ENCODE data around the gene SIMC1. TPM values are rescaled to one million over a fixed set of nuclear protein-coding genes. Genes with fewer than 3 reads are reported as not detected.

The SIMC1 gene
- total and polyA plus RNA-seq, 12 donors: 1.9 to 7.7 (median 4.5) TPM

DNA sequence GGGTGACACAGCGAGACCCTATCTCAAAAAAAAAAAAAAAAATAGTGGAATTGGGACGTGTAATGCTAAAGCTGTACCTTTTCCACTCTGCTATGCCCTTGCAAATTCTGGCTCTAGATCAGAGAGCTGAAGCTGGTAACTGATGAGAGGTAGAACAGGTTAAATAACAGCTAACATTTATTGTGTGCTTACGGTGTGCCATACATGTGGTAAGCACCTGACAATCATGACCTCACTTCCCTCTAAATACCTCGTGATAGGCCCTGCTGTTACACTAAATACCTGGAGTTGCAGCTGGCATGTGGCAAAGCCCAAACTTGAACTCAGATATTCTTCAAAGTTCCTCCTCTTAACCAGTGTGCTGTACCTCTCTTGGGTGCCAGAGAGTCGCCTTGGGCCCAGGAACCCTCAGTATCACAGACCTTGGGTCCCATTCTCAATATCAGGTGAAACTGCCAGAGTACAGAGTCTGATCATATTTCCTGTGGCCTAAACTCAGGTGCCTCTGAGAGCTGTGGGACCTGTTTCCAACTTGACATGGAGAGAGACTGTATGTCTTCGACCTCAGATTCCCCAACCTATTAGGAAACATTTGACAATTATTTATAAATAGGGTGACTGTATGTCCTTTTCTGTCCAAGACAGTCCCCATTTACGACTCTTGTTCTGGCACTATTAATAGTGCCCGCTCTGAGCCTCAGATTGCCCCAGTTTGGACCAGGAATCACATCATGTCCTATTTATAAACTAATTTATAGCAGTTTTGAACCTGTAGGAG, 131.9 kb downstream of the SIMC1 start:
- ATAC-seq: peak in 4 of 8 donors; percentile 21 to 60 (median 39)
- TF ChIP-seq, protein P1, sequence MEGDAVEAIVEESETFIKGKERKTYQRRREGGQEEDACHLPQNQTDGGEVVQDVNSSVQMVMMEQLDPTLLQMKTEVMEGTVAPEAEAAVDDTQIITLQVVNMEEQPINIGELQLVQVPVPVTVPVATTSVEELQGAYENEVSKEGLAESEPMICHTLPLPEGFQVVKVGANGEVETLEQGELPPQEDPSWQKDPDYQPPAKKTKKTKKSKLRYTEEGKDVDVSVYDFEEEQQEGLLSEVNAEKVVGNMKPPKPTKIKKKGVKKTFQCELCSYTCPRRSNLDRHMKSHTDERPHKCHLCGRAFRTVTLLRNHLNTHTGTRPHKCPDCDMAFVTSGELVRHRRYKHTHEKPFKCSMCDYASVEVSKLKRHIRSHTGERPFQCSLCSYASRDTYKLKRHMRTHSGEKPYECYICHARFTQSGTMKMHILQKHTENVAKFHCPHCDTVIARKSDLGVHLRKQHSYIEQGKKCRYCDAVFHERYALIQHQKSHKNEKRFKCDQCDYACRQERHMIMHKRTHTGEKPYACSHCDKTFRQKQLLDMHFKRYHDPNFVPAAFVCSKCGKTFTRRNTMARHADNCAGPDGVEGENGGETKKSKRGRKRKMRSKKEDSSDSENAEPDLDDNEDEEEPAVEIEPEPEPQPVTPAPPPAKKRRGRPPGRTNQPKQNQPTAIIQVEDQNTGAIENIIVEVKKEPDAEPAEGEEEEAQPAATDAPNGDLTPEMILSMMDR (IDR thresholded peaks at IDR 0.05): no peak
- WGBS, 2 donors: 69 to 74% methylated on average over 8 of the region's 8 CpGs
- DNase-seq: no peak
- peaks cover 0 to 14% (median 0%) of the 10 kb centered on the region in 7 donors for H3K27me3 ChIP-seq
- H3K4me3 ChIP-seq: no peak overlapping the region
- peaks cover 0 to 51% (median 4%) of the 10 kb centered on the region in 9 donors for H3K36me3 ChIP-seq
- intact Hi-C loops (cut with DNase I): no loop called here
- no peaks in the 10 kb centered on the region for H3K9me3 ChIP-seq
- peaks cover 6 to 54% (median 30%) of the 10 kb centered on the region in 9 donors for H3K4me1 ChIP-seq
- H3K27ac ChIP-seq: peak overlapping the region in 8 of 10 donors; percentile 22 to 78 (median 60)

DNA sequence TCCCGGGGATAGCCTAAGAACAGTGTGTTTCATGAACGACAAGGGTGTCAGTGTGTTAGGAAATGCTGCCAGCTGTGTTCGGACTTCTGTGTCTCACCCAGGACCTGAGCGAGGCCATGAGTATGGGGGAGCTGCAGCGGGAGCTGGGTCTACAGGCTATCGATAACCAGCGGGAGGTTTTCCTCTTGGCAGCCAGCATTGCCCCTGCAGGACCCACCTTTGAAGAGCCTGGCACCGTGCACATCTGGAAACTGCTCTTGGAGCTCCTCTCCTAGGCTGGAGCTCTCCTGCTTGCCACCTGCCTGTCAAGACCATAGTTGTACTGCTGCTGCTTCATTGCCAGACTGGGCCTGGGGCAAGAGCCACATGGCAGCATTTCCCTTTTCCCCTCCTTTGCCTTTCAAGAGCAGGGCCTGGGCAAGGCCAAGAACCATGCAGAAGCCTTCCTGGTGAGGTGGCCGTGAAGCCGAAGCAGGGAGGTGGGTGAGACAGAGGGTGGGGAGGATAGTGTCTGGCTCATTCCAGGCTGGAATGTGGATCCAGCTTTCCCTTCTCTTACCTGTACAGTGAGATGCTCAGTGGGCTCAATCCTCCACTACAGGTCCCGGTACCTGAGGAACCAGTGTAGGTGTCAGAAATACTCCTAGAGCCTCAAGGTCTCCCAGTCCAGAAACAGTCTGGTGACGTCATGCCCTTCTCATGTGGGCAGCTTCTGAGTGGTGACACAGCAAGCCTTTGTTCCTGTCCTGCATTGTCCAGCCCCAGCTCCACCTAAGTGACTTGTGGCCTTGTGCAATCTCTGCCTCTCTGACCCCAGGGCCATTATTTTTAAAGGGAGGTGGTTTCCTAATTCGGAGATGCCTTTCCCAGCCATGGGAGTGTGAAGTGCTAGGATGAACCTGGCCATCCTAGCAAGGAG, 133.7 kb downstream of the SIMC1 start:
- Histone ChIP-seq H3K9me3 (no peaks in the 10 kb centered on the region), H3K4me3 (no peak overlapping the region), H3K27ac (peak overlapping the region in 9 of 10 donors; percentile 11 to 78 (median 61)), H3K36me3 (peaks cover 0 to 58% (median 4%) of the 10 kb centered on the region in 9 donors), H3K4me1 (peaks cover 6 to 46% (median 21%) of the 10 kb centered on the region in 9 donors), H3K27me3 (no peaks in the 10 kb centered on the region)
- DNase-seq: no peak
- peak in 6 of 8 donors; percentile 40 to 60 (median 50) for ATAC-seq
- intact Hi-C loops (cut with DNase I): no loop called here
- 86 to 95% methylated on average over 13 of the region's 13 CpGs for WGBS, 2 donors
- TF ChIP-seq, protein P1 (IDR thresholded peaks at IDR 0.05): no peak

DNA sequence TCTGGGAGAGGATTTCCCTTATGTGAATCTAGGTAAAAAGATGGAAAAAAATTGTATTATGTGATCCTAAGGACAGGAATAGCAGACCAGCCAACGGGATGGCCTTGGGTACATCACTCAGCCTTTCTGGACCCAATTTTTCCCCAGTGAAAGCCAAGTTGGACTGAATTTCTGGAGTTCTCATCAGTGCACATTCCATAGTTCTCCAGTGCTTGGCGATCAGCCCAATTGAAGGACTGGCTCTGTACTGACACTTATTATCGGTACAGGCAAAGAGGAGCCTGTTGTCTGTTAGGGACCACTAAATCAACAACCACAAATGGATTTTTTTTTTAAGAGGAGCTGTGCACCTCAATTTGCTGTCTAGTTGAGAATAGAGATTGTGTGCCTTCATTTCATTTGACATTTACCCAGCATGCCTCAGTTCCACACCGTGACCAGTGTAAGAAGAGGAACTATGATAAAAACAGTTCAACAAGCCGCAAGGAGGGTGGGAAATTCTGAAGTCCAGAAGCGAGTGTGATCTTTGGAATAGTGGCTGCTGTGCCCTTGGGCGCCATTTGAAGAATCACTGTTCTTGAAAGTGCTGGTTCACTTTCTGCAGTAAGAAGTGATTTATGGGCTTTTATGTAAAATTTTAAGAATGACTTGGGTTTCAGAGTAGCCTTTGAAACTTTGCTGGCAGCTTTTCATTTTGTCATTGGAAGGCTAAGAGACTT, 135.0 kb downstream of the SIMC1 start:
- Histone ChIP-seq H3K9me3 (no peaks in the 10 kb centered on the region), H3K4me1 (peaks cover 6 to 46% (median 21%) of the 10 kb centered on the region in 9 donors), H3K4me3 (no peak overlapping the region), H3K36me3 (peaks cover 0 to 46% (median 4%) of the 10 kb centered on the region in 9 donors), H3K27ac (peak overlapping the region; percentile 6 to 78 (median 60)), H3K27me3 (no peaks in the 10 kb centered on the region)
- intact Hi-C loops (cut with DNase I): no loop called here
- WGBS, 2 donors: 29 to 46% methylated on average over 7 of the region's 7 CpGs
- peak in 7 of 8 donors; percentile 39 to 69 (median 57) for ATAC-seq
- TF ChIP-seq, protein P1 (IDR thresholded peaks at IDR 0.05): no peak
- peak in 1 of 2 donors; percentile 27 for DNase-seq
